Aorta (tissue), 5 donors: ENCODE data around the gene JCAD. TPM values are rescaled to one million over a fixed set of nuclear protein-coding genes. Genes with fewer than 3 reads are reported as not detected.
A peak's percentile ranks its signal among the peaks of the same experiment; 100 is the strongest.

Experiments
- ATAC-seq: fragments of 200-7000 bp; cut with Tn5 transposase; one replicate; pipeline ENCODE4 v1.9.1; 2022; ENCODE audit warnings: moderate library complexity; ENCODE audit not compliant: low FRiP score
- DNase-seq, 2 donors: peaks; one replicate each; pipeline ENCODE4 v3.0.0-alpha.2; 2020
- H3K27ac ChIP-seq, 2 donors: one replicate each; pipeline ENCODE4 v1.5.1; 2013; ENCODE audit warnings: low read length in 2 of 2, mild to moderate bottlenecking in 2 of 2, moderate library complexity in 2 of 2, control low read depth in 1 of 2, inconsistent platforms in 1 of 2, low read depth in 1 of 2
- H3K27me3 ChIP-seq, 2 donors: one replicate each; pipeline ENCODE4 v1.6.1; 2013; ENCODE audit warnings: control low read depth in 1 of 2, low read length in 1 of 2, mild to moderate bottlenecking in 1 of 2, moderate library complexity in 1 of 2; ENCODE audit not compliant: insufficient read depth in 2 of 2, control insufficient read depth in 1 of 2
- H3K36me3 ChIP-seq, 2 donors: one replicate each; pipeline ENCODE4 v1.6.1; 2013; ENCODE audit warnings: control low read depth in 1 of 2, low read length in 1 of 2, mild to moderate bottlenecking in 1 of 2; ENCODE audit not compliant: insufficient read depth in 2 of 2, control insufficient read depth in 1 of 2
- H3K4me1 ChIP-seq, 2 donors: one replicate each; pipeline ENCODE4 v1.6.1; 2013; ENCODE audit warnings: low read length in 2 of 2, control low read depth in 1 of 2, mild to moderate bottlenecking in 1 of 2, moderate library complexity in 1 of 2; ENCODE audit not compliant: insufficient read depth in 2 of 2, control insufficient read depth in 1 of 2
- H3K4me3 ChIP-seq, 2 donors: one replicate each; pipeline ENCODE4 v1.5.1; 2013; ENCODE audit warnings: low read length in 2 of 2, control low read depth in 1 of 2, mild to moderate bottlenecking in 1 of 2
- H3K9me3 ChIP-seq: one replicate; pipeline ENCODE4 v1.6.1; 2013; ENCODE audit warnings: mild to moderate bottlenecking, low read length; ENCODE audit not compliant: control insufficient read depth
- WGBS, 2 donors: extraction: QIAGEN DNeasy Blood & Tissue Kit; methylation state at CpG; one replicate each; pipeline ENCODE4 v1.1.7; 2013; 5-methylcytosine and 5-hydroxymethylcytosine counted together
- intact Hi-C, 2 donors: fragments of 100-400 bp; cut with DNase I; formaldehyde crosslinking; loops; one replicate each; pipeline versions ENCODE4 v1.14.2 to v1.15.0; 2022
- polyA plus RNA-seq, 2 donors: library from polyadenylated mRNA; stranded (reverse); fragments of 200-250 nt; gene quantifications; one replicate each; pipeline ENCODE4 v1.2.3, GENCODE V29; 2013
- total RNA-seq, 2 donors: library from RNA; stranded (reverse); fragmentation: NEBNext Ultra II Directional; extraction: Animal tissue kit (Norgen Biotek cat#: 25700); gene quantifications; one replicate each; pipeline ENCODE4 v1.2.1, GENCODE V29; 2021
- donor health status: healthy with polysubstance abuse.
- donor health status: Bipolar disorder and iron deficiency.
- donor health status: DM: no; HTN: no; CAD: no.
- donor health status: DM: no; HTN: no; CAD: no.
- donor health status: DM: yes; HTN: yes; CAD: no.

The JCAD gene
- total and polyA plus RNA-seq, 4 donors: 13.6 to 82.4 (median 50.2) TPM

DNA sequence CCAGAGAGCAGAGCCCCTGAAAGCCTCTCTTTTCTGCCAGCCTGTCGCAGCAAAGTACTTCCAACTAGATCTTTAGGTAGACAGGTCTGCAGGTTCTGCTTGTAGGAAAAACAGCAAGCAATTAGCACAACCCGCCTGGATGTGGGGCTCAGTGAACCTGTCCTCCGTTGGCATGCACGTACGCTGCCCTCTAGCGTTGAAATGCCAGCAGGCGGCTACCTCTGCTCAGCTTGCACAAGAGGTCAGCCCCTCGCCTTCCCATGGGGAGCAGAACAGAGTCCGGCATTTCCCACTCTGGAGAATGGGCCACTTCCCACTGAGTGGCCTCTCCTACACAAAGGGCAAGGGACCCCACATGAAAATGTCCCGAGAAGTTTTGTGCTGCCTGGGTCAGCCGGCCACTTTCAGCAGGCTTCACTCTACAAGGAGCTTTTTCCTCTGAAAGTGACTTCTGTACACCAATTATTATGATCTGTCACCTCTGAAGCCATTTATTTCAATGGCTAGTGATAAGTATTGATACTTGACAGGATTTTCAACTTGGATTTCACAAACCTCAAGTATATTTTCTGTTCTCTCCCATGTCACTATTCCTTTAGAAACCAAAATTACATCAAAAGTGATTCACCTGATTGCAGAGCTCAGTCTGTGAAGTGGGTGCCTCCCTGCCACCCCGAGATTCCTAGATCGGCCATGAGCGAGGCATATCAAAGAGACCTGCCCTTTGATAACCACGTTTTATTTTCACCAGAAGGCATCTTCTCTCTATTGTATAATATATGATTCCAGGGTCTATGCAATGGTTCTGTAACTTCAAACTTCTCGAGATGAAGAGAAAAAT lies 56.7 kb downstream of the JCAD start:
- H3K27ac ChIP-seq: peak overlapping the region; percentile 87 to 99
- ATAC-seq (peak; percentile 66), DNase-seq (peak; percentile 86 to 92)
- H3K4me3 ChIP-seq: no peak overlapping the region
- H3K4me1 ChIP-seq: peaks cover 0 to 4% of the 10 kb centered on the region in 2 donors
- no peaks in the 10 kb centered on the region for H3K9me3 ChIP-seq
- 30 to 32% methylated on average over 16 of the region's 16 CpGs for WGBS, 2 donors
- H3K36me3 ChIP-seq: no peaks in the 10 kb centered on the region
- intact Hi-C loops: loop anchor here (5.0 to 10.0 kb wide), 5 partner anchors 145 to 488 kb away; no protein-coding TSS in a partner anchor
- no peaks in the 10 kb centered on the region for H3K27me3 ChIP-seq

DNA sequence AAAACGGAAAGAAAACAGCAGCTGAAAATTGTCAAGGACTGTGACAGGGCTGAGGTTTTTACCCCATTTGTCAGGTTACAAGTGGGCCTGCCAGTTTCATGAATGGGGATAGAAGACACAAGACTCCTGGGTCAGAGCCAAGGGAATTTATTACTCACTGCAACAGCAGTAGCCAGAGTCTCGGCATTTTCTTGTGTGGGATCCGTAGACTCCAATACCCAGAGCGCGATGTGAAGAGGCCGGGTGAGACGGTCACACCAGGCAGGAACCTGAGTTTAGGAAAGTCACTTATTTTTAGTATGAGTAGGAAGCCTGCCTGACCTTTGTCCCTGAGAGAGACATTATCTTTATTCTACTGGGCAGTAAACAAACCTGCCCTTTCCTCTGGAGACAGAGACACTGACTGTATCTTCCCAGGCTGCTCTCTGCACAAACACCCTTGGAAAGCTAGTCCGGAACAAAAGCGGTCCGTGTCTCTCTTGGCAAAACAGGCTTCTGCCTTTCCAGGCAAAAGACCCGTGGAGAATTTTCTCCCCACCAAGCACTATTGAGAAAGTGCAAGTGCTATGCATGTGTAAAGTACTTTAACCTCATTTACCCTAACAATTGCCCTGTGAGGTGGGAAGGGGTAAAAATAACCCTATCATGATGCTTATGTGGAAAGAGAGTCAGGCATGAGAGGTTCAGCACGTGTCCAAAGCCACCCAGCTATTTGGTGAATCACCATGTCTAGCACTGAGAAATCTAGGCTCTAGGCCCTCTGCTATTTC lies 58.4 kb downstream of the JCAD start:
- Histone ChIP-seq H3K4me3 (no peak overlapping the region), H3K4me1 (peaks cover 0 to 4% of the 10 kb centered on the region in 2 donors), H3K36me3 (no peaks in the 10 kb centered on the region), H3K27me3 (no peaks in the 10 kb centered on the region), H3K9me3 (no peaks in the 10 kb centered on the region), H3K27ac (peak overlapping the region; percentile 87 to 99)
- peak; percentile 79 for ATAC-seq
- DNase-seq: peak in 1 of 2 donors; percentile 63
- intact Hi-C loops: loop anchor here (5.0 to 10.0 kb wide), 5 partner anchors 144 to 486 kb away; no protein-coding TSS in a partner anchor
- WGBS, 2 donors: 4 to 6% methylated on average over 12 of the region's 12 CpGs

DNA sequence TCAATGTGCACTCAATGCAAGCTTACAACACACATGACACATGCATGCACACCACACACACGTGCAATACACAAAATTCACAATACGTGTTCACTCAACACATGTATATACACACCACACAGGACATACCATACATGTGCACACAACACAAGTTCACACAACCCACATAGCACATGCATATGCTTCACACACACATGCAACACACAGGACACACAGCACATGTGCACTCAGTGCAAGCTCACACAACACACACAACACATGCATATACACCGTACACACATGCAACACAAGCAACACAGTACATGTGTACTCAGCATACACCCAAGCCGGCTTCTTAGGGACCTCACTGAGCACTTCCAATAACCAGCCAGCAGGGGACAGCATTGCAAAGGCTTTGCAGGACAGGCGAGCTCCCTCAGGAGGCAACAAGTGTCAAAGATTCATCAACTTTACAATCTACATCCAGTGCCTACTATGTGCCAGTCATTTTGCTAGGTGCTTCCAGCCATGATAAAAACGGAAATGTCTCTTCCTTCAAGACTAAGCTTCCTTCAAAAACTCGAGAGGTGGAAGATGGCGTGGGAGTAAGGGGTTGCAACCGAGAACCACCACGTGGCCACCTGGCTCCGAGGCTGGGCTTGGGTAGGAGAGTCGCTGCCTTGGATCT lies 61.1 kb downstream of the JCAD start:
- intact Hi-C loops: loop anchor here in 1 of 2 donors (1.0 kb wide), 1 partner anchor 243 kb away; no protein-coding TSS in a partner anchor
- Histone ChIP-seq H3K9me3 (no peaks in the 10 kb centered on the region), H3K36me3 (no peaks in the 10 kb centered on the region), H3K27me3 (no peaks in the 10 kb centered on the region), H3K4me1 (peaks cover 0 to 4% of the 10 kb centered on the region in 2 donors), H3K27ac (no peak overlapping the region), H3K4me3 (no peak overlapping the region)
- 44 to 47% methylated on average over 12 of the region's 12 CpGs for WGBS, 2 donors
- ATAC-seq (peak; percentile 72), DNase-seq (peak; percentile 73 to 87)

DNA sequence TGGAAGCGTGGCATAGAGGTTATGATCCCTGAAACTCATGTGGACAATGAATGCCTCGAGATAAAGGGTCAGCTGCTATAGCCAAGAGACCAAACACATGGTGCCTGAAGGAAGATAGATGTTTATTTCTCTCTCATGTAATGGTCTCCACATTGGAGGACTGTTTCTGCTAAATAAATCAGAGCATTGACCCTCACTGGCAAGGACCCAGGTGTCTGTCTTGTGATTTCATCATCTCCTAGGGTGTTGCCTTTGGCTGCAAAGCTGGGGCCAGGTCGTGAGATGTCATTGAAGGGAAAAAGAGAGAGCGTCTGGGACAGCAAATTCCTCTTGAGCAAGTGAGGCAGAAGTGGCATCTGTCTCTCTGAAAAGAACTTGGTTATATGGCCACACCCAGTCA lies 64.6 kb downstream of the JCAD start:
- no peak for ATAC-seq
- H3K9me3 ChIP-seq: no peaks in the 10 kb centered on the region
- H3K4me1 ChIP-seq: peaks cover 0 to under 1% of the 10 kb centered on the region in 2 donors
- intact Hi-C loops: no loop called here
- no peak overlapping the region for H3K27ac ChIP-seq
- H3K27me3 ChIP-seq: no peaks in the 10 kb centered on the region
- WGBS, 2 donors: 72 to 73% methylated on average over 4 of the region's 4 CpGs
- H3K4me3 ChIP-seq: no peak overlapping the region
- no peaks in the 10 kb centered on the region for H3K36me3 ChIP-seq
- no peak for DNase-seq

DNA sequence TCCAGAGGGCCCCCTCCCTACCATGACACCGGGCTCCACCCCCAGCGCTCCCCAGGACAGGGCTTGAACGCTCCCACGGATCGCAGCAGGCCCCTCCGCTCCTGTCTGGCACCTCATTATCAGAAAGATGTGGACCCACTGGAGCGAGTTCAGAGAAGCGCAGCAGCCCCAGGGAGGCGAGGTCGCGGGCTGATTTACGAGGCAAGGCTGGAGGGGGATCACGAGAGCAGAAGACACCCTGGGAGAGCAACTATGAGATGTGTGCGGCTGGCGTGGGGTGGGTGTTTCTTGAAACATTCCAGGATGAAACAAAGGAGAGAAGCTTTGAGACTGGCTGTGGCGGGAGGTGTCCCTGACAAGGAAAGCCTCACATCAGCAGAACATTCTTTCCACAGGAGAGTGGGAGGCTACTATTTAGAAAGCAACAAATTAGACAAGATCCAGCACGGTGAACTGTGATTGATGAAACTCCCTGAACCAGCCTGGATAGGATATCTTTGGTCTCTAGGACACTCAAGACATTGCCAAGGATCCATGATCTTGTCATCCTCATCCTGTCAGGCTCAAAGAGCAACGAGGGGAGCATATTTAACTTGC lies 66.0 kb downstream of the JCAD start:
- H3K27me3 ChIP-seq: no peaks in the 10 kb centered on the region
- H3K27ac ChIP-seq: no peak overlapping the region
- H3K4me1 ChIP-seq: no peaks in the 10 kb centered on the region
- intact Hi-C loops: no loop called here
- H3K36me3 ChIP-seq: no peaks in the 10 kb centered on the region
- H3K9me3 ChIP-seq: no peaks in the 10 kb centered on the region
- DNase-seq (no peak), ATAC-seq (no peak)
- no peak overlapping the region for H3K4me3 ChIP-seq
- WGBS, 2 donors: 84 to 85% methylated on average over 18 of the region's 18 CpGs

DNA sequence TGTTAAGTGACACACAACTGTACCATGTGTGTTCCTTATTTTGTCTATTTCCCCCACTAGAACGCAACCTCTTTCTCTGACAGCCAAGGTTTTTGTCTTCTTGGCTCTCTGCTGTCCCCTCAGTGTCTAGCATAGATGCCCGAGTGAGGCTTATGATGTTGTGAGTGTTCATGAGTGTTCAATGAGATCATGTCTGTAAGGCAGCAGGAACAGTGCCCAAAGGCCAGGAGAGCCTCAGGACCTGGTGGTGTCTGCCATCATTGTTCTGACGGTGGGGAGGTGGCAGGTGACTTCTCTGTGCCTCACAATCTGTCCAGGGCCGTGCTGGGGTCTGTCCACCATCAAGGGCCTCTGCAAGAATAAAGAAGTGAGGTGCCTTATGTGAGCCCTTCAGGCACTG lies 66.5 kb downstream of the JCAD start:
- Histone ChIP-seq H3K4me1 (no peaks in the 10 kb centered on the region), H3K27ac (no peak overlapping the region), H3K4me3 (no peak overlapping the region), H3K9me3 (no peaks in the 10 kb centered on the region), H3K36me3 (no peaks in the 10 kb centered on the region), H3K27me3 (no peaks in the 10 kb centered on the region)
- DNase-seq (no peak), ATAC-seq (no peak)
- WGBS, 2 donors: 45 to 49% methylated on average over 4 of the region's 4 CpGs
- intact Hi-C loops: no loop called here

DNA sequence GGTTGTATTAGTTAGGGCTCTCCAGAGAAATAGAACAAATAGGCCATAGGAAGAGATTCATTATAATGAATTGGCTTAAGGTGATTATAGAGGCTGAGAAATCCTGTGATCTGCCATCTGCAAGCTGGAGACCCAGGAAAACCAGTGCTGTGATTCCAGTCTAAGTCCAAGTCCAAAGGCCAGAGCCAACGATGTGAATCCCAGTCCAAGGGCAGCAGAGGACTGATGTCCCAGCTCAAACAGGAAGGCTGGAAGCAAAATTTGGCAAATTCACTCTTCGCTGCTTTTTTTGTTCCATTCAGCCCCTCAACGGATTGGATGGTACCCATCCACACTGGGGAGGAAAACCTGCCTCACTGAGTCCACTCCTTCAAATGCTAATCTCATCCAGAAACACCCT lies 68.0 kb downstream of the JCAD start:
- intact Hi-C loops: no loop called here

DNA sequence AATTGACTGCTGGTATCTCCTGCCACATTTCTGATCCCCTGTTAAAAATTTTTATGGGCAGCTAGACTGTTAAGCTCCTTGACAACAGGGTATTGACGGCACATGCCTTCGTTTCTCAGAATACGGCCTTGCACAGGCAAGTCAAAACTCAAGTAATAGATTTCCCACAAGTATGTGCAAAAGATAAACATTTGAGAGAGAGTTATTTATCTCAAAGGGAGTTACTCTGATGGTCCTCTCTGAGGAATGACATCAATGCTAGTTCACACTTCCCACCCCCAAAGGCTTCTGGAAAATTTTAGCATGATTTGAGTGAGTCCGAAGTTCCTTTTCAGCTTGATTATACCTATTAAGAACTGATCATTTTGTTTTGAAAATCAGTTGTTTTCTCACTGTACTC lies 71.9 kb downstream of the JCAD start:
- H3K9me3 ChIP-seq: peaks cover 3% of the 10 kb centered on the region
- DNase-seq (no peak), ATAC-seq (no peak)
- no peaks in the 10 kb centered on the region for H3K36me3 ChIP-seq
- H3K4me1 ChIP-seq: no peaks in the 10 kb centered on the region
- intact Hi-C loops: no loop called here
- no peak overlapping the region for H3K4me3 ChIP-seq
- no peak overlapping the region for H3K27ac ChIP-seq
- H3K27me3 ChIP-seq: no peaks in the 10 kb centered on the region
- 93 to 95% methylated on average over 4 of the region's 4 CpGs for WGBS, 2 donors

More for the DNA sequence above, 68.0 kb downstream of the JCAD start:
- Histone ChIP-seq H3K36me3 (no peaks in the 10 kb centered on the region), H3K4me1 (no peaks in the 10 kb centered on the region), H3K27me3 (no peaks in the 10 kb centered on the region), H3K4me3 (no peak overlapping the region), H3K9me3 (no peaks in the 10 kb centered on the region), H3K27ac (no peak overlapping the region)
- DNase-seq (no peak), ATAC-seq (no peak)
- WGBS, 2 donors: 76 to 79% methylated on average over 3 of the region's 3 CpGs
